Measurements from ENCODE around the gene RBM19.

The RBM19 gene

DNA sequence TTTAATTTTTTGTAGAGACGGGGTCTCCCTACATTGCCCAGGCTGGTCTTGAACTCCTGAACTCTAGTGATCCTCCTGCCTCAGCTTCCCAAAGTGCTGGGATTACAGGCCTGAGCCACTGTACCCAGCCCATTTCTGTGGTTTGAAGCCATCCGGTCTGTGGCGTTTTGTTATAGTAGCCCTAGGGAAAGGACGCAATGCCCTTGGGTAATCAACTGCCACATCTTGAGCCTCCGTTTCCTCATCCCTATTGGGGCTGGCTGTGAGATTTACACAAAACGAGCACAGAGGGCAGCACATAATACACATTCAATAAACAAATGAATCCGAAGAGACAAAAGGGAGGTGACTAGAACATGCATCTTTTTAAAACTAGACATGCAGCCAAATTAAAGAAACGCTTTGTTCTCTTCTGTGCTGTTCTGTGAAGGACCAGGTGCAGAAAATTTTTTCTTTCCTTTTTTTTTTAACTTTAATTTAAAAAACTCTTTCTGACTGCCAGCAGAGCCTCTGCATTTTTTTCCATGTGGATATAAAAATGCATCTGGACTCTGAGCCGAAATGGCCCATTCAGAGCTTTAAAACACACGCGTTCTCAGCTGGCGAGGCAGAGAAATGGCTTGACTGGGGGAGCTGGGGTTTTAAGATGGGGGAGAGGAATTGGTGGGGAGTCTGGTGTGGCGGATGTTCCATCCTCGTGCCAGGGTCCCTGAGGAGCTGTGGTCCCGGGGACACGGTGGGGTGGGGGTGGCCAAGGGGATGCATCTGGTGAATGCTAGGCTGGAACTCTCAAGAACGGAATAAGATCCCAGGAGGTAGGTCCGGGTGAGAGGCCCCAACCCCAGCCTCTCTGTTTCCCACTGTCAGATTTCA, 119.0 kb downstream of the RBM19 start:
- TF ChIP-seq, protein P1, sequence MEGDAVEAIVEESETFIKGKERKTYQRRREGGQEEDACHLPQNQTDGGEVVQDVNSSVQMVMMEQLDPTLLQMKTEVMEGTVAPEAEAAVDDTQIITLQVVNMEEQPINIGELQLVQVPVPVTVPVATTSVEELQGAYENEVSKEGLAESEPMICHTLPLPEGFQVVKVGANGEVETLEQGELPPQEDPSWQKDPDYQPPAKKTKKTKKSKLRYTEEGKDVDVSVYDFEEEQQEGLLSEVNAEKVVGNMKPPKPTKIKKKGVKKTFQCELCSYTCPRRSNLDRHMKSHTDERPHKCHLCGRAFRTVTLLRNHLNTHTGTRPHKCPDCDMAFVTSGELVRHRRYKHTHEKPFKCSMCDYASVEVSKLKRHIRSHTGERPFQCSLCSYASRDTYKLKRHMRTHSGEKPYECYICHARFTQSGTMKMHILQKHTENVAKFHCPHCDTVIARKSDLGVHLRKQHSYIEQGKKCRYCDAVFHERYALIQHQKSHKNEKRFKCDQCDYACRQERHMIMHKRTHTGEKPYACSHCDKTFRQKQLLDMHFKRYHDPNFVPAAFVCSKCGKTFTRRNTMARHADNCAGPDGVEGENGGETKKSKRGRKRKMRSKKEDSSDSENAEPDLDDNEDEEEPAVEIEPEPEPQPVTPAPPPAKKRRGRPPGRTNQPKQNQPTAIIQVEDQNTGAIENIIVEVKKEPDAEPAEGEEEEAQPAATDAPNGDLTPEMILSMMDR (IDR thresholded peaks at IDR 0.05; ENCODE audit: insufficient read depth, low read length, poor library complexity, severe bottlenecking), result no peak
- peaks cover 12% of the 10 kb centered on the region for H3K36me3 ChIP-seq (ENCODE audit: control insufficient read depth, insufficient read depth, low read length)
- no peak overlapping the region for H3K4me3 ChIP-seq (replicated peaks; ENCODE audit: low read depth, low read length)
- DNase-seq (ENCODE audit: extremely low read depth, insufficient read length), result no peak
- no peaks in the 10 kb centered on the region for H3K27me3 ChIP-seq (replicated peaks; ENCODE audit: control insufficient read depth, insufficient read depth, low read length)

DNA sequence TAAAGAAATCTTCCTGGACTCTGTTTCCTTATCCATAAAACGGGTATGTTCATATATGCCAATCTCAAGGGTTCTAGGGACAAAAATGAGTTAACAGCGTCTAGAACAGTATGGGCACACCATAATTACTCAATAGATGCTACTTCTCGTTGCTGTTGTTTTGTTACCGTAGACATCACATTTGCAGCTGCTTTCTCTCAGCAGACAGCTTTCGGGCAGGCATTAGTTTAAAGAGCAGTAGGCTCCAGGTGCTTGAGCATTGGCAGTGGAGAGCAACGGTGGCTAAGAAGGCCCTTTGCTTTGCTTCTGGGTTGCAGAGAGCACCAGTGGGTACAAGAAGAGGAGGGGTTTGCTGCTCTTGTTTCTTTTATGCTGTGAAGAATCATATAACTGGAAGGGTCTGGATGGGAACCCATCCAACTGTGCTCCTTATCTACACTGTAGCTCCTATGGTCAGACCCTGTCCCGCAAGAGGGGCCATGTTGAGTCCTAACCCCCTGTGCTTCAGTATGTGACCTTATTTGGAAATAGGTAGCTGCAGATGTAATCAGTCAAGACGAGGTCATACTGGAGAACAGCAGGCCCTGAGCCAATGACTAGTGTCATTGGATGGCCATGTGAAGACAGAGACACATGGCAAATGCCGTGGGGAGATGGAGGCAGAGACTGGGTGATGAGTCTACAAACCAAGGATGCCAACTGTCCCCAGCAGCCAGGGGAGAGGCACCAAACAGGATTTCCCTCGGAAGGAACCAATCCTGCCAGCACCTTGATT, 120.0 kb downstream of the RBM19 start:
- H3K27me3 ChIP-seq (replicated peaks; ENCODE audit: control insufficient read depth, insufficient read depth, low read length), result no peaks in the 10 kb centered on the region
- no peak for DNase-seq (ENCODE audit: extremely low read depth, insufficient read length)
- H3K36me3 ChIP-seq (ENCODE audit: control insufficient read depth, insufficient read depth, low read length), result peaks cover 12% of the 10 kb centered on the region
- H3K4me3 ChIP-seq (replicated peaks; ENCODE audit: low read depth, low read length), result no peak overlapping the region
- TF ChIP-seq, protein P1 (IDR thresholded peaks at IDR 0.05; ENCODE audit: insufficient read depth, low read length, poor library complexity, severe bottlenecking), result no peak

DNA sequence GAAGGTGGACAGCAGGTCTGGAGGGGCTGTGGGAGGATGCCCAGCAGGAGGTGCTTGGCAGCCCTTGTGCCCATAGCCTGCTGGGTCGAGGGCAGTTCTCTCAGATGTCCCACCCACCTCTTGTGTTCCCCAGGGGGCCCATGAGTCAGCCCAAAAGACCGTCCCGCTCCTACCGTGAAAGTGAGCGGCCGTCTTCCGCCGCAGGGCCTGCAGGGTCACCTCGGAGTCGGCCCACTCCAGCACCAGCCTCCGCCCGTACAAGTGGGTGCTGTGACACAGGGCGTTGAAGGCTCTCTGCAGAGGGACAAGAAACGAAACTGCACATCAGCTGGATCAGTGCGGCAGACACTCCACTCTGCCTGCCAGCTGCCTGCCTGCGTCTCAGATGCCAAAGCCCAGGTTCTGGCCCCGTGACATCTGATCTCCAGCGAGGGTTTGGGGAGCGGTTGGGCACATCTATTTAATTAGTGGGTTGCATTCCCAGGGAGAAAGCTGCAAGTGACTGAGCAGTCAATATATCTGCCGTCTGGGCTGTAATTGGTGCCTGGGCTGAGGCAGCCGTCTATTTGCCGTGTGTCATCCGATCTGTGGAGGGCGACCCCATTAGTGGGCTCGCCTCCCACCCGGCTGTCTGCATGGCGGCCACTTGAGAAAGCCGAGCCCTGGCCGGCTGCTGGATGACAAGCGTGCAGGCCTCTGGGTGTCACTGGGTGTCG, 121.5 kb downstream of the RBM19 start:
- no peaks in the 10 kb centered on the region for H3K27me3 ChIP-seq (replicated peaks; ENCODE audit: control insufficient read depth, insufficient read depth, low read length)
- TF ChIP-seq, protein P1 (IDR thresholded peaks at IDR 0.05; ENCODE audit: insufficient read depth, low read length, poor library complexity, severe bottlenecking), result no peak
- H3K4me3 ChIP-seq (replicated peaks; ENCODE audit: low read depth, low read length), result no peak overlapping the region
- no peak for DNase-seq (ENCODE audit: extremely low read depth, insufficient read length)
- H3K36me3 ChIP-seq (ENCODE audit: control insufficient read depth, insufficient read depth, low read length), result peaks cover 14% of the 10 kb centered on the region

DNA sequence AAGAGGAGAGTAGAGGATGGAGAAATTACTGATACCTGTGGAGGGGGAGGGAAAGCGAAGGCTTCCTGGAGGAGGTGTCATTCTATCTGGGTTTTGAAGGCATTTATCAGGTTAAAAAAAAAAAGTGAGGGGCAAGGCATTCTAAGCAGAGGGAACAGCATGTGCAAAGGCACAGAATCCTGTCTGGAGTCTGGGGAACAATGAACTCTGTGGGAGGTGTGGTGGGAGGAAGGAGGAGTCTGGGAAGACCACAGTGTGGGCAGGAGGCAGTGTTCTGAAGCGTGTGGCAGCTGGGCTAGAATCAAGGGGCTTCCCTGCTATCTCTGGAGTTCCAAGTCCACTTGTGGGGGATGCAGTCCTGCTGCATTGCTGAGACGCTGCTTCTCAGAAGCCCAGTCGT, 123.4 kb downstream of the RBM19 start:
- Histone ChIP-seq H3K27me3 (replicated peaks; ENCODE audit: control insufficient read depth, insufficient read depth, low read length) (no peaks in the 10 kb centered on the region), H3K36me3 (ENCODE audit: control insufficient read depth, insufficient read depth, low read length) (peaks cover 12% of the 10 kb centered on the region), H3K4me3 (replicated peaks; ENCODE audit: low read depth, low read length) (no peak overlapping the region)
- TF ChIP-seq, protein P1 (IDR thresholded peaks at IDR 0.05; ENCODE audit: insufficient read depth, low read length, poor library complexity, severe bottlenecking), result no peak
- no peak for DNase-seq (ENCODE audit: extremely low read depth, insufficient read length)

DNA sequence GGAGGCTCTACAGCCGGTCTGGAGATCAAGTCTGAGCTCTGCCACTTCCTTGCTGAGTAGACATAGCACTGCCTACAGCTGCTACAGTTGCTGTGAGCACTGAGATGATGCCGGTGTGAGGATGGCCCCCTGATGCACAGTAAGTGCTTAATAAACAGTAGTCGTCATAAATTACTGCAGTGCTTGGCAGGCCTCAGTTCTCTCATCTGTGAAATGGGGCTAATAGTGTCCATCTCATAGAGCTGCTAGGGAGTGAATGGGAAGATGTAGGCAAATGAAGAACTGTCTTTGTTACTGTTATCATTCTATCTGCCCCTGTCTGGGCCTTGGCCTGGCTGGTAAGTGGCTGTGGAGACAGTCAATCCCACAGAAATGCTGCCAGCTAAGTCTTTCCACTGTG, 124.3 kb downstream of the RBM19 start:
- H3K27me3 ChIP-seq (replicated peaks; ENCODE audit: control insufficient read depth, insufficient read depth, low read length), result no peaks in the 10 kb centered on the region
- H3K4me3 ChIP-seq (replicated peaks; ENCODE audit: low read depth, low read length), result no peak overlapping the region
- TF ChIP-seq, protein P1 (IDR thresholded peaks at IDR 0.05; ENCODE audit: insufficient read depth, low read length, poor library complexity, severe bottlenecking), result no peak
- DNase-seq (ENCODE audit: extremely low read depth, insufficient read length), result no peak
- H3K36me3 ChIP-seq (ENCODE audit: control insufficient read depth, insufficient read depth, low read length), result peaks cover 12% of the 10 kb centered on the region

Data from GM06990 (cell line).